Heart left ventricle (tissue), 16 donors: ENCODE results near the gene GGT7. TPM values are rescaled to one million over a fixed set of nuclear protein-coding genes. Genes with fewer than 3 reads are reported as not detected.

Experiments
- ATAC-seq, 4 donors: fragments of 200-7000 bp; cut with Tn5 transposase; one replicate each; pipeline ENCODE4 v1.9.1; 2020 to 2022; ENCODE audit warnings: moderate library complexity in 4 of 4, mild to moderate bottlenecking in 3 of 4, moderate number of reproducible peaks in 1 of 4
- DNase-seq, 5 donors: peaks; one replicate each; pipeline ENCODE4 v3.0.0-alpha.2; 2020
- H3K27ac ChIP-seq, 12 donors: fragments of 200-600 bp; sonication (generic) in 4 of 12; one replicate each; pipeline versions ENCODE4 v1.5.0 to v1.8.0; 2016 to 2022; ENCODE audit warnings: mild to moderate bottlenecking in 2 of 12
- H3K27me3 ChIP-seq, 9 donors: fragments of 200-600 bp; sonication (generic) in 2 of 9; one replicate each; pipeline versions ENCODE4 v1.5.1 to v1.8.0; 2016 to 2022; ENCODE audit warnings: mild to moderate bottlenecking in 3 of 9
- H3K36me3 ChIP-seq, 9 donors: fragments of 200-600 bp; sonication (generic) in 2 of 9; one replicate each; pipeline versions ENCODE4 v1.5.0 to v1.8.0; 2018 to 2022; ENCODE audit warnings: mild to moderate bottlenecking in 2 of 9
- H3K4me1 ChIP-seq, 12 donors: fragments of 200-600 bp; sonication (generic) in 4 of 12; one replicate each; pipeline versions ENCODE4 v1.5.0 to v1.8.0; 2016 to 2022; ENCODE audit warnings: mild to moderate bottlenecking in 3 of 12
- H3K4me3 ChIP-seq, 12 donors: fragments of 200-600 bp; sonication (generic) in 4 of 12; one replicate each; pipeline versions ENCODE4 v1.5.0 to v1.8.0; 2017 to 2022; ENCODE audit warnings: mild to moderate bottlenecking in 9 of 12, moderate library complexity in 4 of 12
- H3K9me3 ChIP-seq, 12 donors: fragments of 200-600 bp; sonication (generic) in 4 of 12; one replicate each; pipeline versions ENCODE4 v1.5.0 to v1.8.0; 2016 to 2022; ENCODE audit warnings: mild to moderate bottlenecking in 1 of 12
- CTCF ChIP-seq, 12 donors: fragments of 200-600 bp; sonication (generic) in 4 of 12; IDR thresholded peaks; one replicate each; pipeline versions ENCODE4 v1.5.0 to v1.8.0; 2018 to 2022; ENCODE audit warnings: antibody characterized with exemption in 12 of 12, mild to moderate bottlenecking in 5 of 12
- POLR2A ChIP-seq, 2 donors: fragments of 450-650 bp; IDR thresholded peaks; one replicate each; pipeline ENCODE4 v1.6.1; 2017; ENCODE audit warnings: antibody characterized with exemption in 2 of 2, mild to moderate bottlenecking in 2 of 2, moderate library complexity in 2 of 2
- WGBS, 4 donors: extraction: QIAGEN DNeasy Blood & Tissue Kit in 2 of 4; methylation state at CpG; one replicate each; pipeline versions ENCODE4 v1.1.5 to v1.1.7; 2013 to 2018; 5-methylcytosine and 5-hydroxymethylcytosine counted together
- intact Hi-C, 10 donors: fragments of 100-400 bp; cut with DNase I; formaldehyde crosslinking; loops; one replicate each; pipeline versions ENCODE4 v1.11.1 to v1.14.2; 2022
- polyA plus RNA-seq, 2 donors: library from polyadenylated mRNA; stranded (reverse); fragments of 200-250 nt; gene quantifications; one replicate each; pipeline ENCODE4 v1.2.3, GENCODE V29; 2013
- total RNA-seq, 9 donors: library from RNA; depleted of rRNA in 2 of 9; stranded (reverse); fragments of >200 nt in 2 of 9; fragmentation: NEBNext Ultra II Directional in 3 of 9; extraction: Animal tissue kit (Norgen Biotek cat#: 25700) in 3 of 9; gene quantifications; one replicate each; pipeline versions ENCODE4 v1.1.0 to v1.2.4, GENCODE V29; 2016 to 2023
- donor health status: ischemic (EF 13 %, LVEDD 7.1; RV severe dilation, severe dysfunction).
- donor health status: healthy with polysubstance abuse.
- donor health status: DM: no; HTN: yes; CAD: no.
- donor health status: DM: no; HTN: no; CAD: no.
- donor health status: ischemic (EF 25% LVEDD 6.9; RV normal size, moderate dysfunction).
- donor health status: ischemic (EF 25% LVEDD 5.7; RV mildly dilated, moderate dysfunction).
- donor health status: healthy.
- donor health status: DM: yes; HTN: yes; CAD: no.
- donor health status: ischemic (EF 35%, LVEDD 5.7; RV mildly dilated, moderate dysfunction).
- donor health status: nonischemic (EF 11% LVEDD 7.7; RV severe dilation, severe dysfunction).
- donor health status: DM: yes; HTN: yes; CAD: no.
- donor health status: PGD.
- donor health status: ischemic (EF 29% LVEDD 5.4; RV normal size, mild dysfunction).
- donor health status: nonischemic (EF 23%, LVEDD 6.1; RV moderate dilation, normal function).

The GGT7 gene
- total and polyA plus RNA-seq, 11 donors, result 7.9 to 30.7 (median 17.5) TPM

GRCh38 chr20:34888468-34888867 is 15.8 kb upstream of the GGT7 start:
- Histone ChIP-seq H3K27me3 (no peaks in the 10 kb centered on the region), H3K4me1 (peaks cover 0 to 34% (median 4%) of the 10 kb centered on the region in 12 donors), H3K36me3 (peaks cover 0 to 41% (median 26%) of the 10 kb centered on the region in 9 donors), H3K27ac (no peak overlapping the region), H3K9me3 (no peaks in the 10 kb centered on the region), H3K4me3 (no peak overlapping the region)
- TF ChIP-seq CTCF (IDR thresholded peaks at IDR 0.05) (no peak), POLR2A (IDR thresholded peaks at IDR 0.05) (no peak)
- 35 to 48% (median 41%) methylated on average over 1 of the region's 1 CpG for WGBS, 4 donors
- DNase-seq (no peak), ATAC-seq (peak in 1 of 4 donors; percentile 27)
- intact Hi-C loops, result no loop called here

- no peak for ATAC-seq
- Histone ChIP-seq H3K27ac (peak overlapping the region in 1 of 12 donors; percentile 10), H3K4me1 (peaks cover 0 to 27% (median 2%) of the 10 kb centered on the region in 12 donors), H3K36me3 (peaks cover 0 to 50% (median 33%) of the 10 kb centered on the region in 9 donors), H3K9me3 (no peaks in the 10 kb centered on the region), H3K4me3 (no peak overlapping the region), H3K27me3 (no peaks in the 10 kb centered on the region)
- intact Hi-C loops, result no loop called here
- DNase-seq, result no peak
- TF ChIP-seq POLR2A (IDR thresholded peaks at IDR 0.05) (no peak), CTCF (IDR thresholded peaks at IDR 0.05) (peak in 1 of 12 donors; percentile 6)
- WGBS, 4 donors, result 14 to 32% (median 17%) methylated on average over 3 of the region's 3 CpGs
Observed at GRCh38 chr20:34887023-34887422, 14.4 kb upstream of the GGT7 start.

GRCh38 chr20:34886122-34886521 is 13.5 kb upstream of the GGT7 start:
- TF ChIP-seq CTCF (IDR thresholded peaks at IDR 0.05) (no peak), POLR2A (IDR thresholded peaks at IDR 0.05) (no peak)
- no peaks in the 10 kb centered on the region for H3K27me3 ChIP-seq
- peaks cover 0 to 20% (median 0%) of the 10 kb centered on the region in 12 donors for H3K4me1 ChIP-seq
- intact Hi-C loops, result no loop called here
- H3K9me3 ChIP-seq, result no peaks in the 10 kb centered on the region
- DNase-seq, result no peak
- no peak overlapping the region for H3K27ac ChIP-seq
- no peak overlapping the region for H3K4me3 ChIP-seq
- WGBS, 4 donors, result 94 to 98% (median 96%) methylated on average over 3 of the region's 3 CpGs
- H3K36me3 ChIP-seq, result peaks cover 0 to 50% (median 33%) of the 10 kb centered on the region in 9 donors
- no peak for ATAC-seq

GRCh38 chr20:34884260-34884659 is 11.6 kb upstream of the GGT7 start:
- no peak for DNase-seq
- H3K4me3 ChIP-seq, result no peak overlapping the region
- 69 to 93% (median 83%) methylated on average over 1 of the region's 1 CpG for WGBS, 4 donors
- no peaks in the 10 kb centered on the region for H3K9me3 ChIP-seq
- H3K4me1 ChIP-seq, result peaks cover 0 to 25% (median 4%) of the 10 kb centered on the region in 12 donors
- no peaks in the 10 kb centered on the region for H3K27me3 ChIP-seq
- TF ChIP-seq POLR2A (IDR thresholded peaks at IDR 0.05) (no peak), CTCF (IDR thresholded peaks at IDR 0.05) (no peak)
- no peak for ATAC-seq
- H3K27ac ChIP-seq, result no peak overlapping the region
- intact Hi-C loops, result loop anchor here in 1 of 10 donors (5.0 kb wide), 1 partner anchor 43 kb away; no protein-coding TSS in a partner anchor
- H3K36me3 ChIP-seq, result peaks cover 0 to 50% (median 33%) of the 10 kb centered on the region in 9 donors
